ENCODE results near the gene AMN1.

The AMN1 gene

GRCh38 chr12:31658471-31659086 is 70.2 kb downstream of the AMN1 start:
- H3K9me3 ChIP-seq (ENCODE audit: control insufficient read depth, insufficient read depth, low read depth, low read length): no peaks in the 10 kb centered on the region
- ChIA-PET POLR2A (interaction anchor here (0.6 to 1.5 kb wide), 3 partner anchors 70 to 882 kb away, joined by 3 to 8 read pairs (median 3); partner anchors contain the start of gene AMN1), CTCF (interaction anchor here (0.6 to 0.9 kb wide), 2 partner anchors 23 to 136 kb away, joined by 3 read pairs; no protein-coding TSS in a partner anchor)
- TF ChIP-seq ZIC2 (tag by site-specific recombination; IDR thresholded peaks at IDR 0.05) (no peak), ZBTB44 (tag by site-specific recombination; IDR thresholded peaks at IDR 0.05) (no peak), ZNF335 (tag by site-specific recombination; conservative IDR thresholded peaks at IDR 0.05) (peak; percentile 84), ZNF394 (tag by site-specific recombination; IDR thresholded peaks at IDR 0.05; ENCODE audit: borderline replicate concordance) (no peak), SCRT1 (tag by site-specific recombination; IDR thresholded peaks at IDR 0.05; ENCODE audit: borderline replicate concordance) (no peak), ZNF549 (tag by site-specific recombination; IDR thresholded peaks at IDR 0.05) (no peak), ZNF26 (tag by site-specific recombination; IDR thresholded peaks at IDR 0.05) (no peak), ZNF362 (tag by site-specific recombination; IDR thresholded peaks at IDR 0.05) (peak; percentile 92), ZNF792 (tag by site-specific recombination; IDR thresholded peaks at IDR 0.05) (no peak)
- H3K36me3 ChIP-seq (ENCODE audit: control insufficient read depth in 2 of 2, insufficient read depth in 1 of 2, low read length in 2 of 2): no peaks in the 10 kb centered on the region
- peak overlapping the region; percentile 69 for H3K4me3 ChIP-seq (ENCODE audit: low read depth, low read length)
- no peaks in the 10 kb centered on the region for H3K4me1 ChIP-seq (ENCODE audit: control insufficient read depth, insufficient read depth, low read length)
- H3K27ac ChIP-seq (ENCODE audit: extremely low read depth, low read depth, low read length): 0 out of 2 replicates have a peak overlapping the region, but pooled peaks have one; percentile 67

- Histone ChIP-seq H3K27ac (ENCODE audit: extremely low read depth, low read depth, low read length) (no peak overlapping the region), H3K9me3 (ENCODE audit: control insufficient read depth, insufficient read depth, low read depth, low read length) (no peaks in the 10 kb centered on the region), H3K4me1 (ENCODE audit: control insufficient read depth, insufficient read depth, low read length) (no peaks in the 10 kb centered on the region), H3K36me3 (ENCODE audit: control insufficient read depth in 2 of 2, insufficient read depth in 1 of 2, low read length in 2 of 2) (no peaks in the 10 kb centered on the region), H3K4me3 (ENCODE audit: low read depth, low read length) (no peak overlapping the region)
- ChIA-PET POLR2A (no interaction called here), CTCF (interaction anchor here (0.9 to 1.0 kb wide), 2 partner anchors 253 to 1016 kb away, joined by 3 read pairs; no protein-coding TSS in a partner anchor)
- TF ChIP-seq ZNF664 (tag by site-specific recombination; IDR thresholded peaks at IDR 0.05) (peak; percentile 97), ZNF274 (IDR thresholded peaks at IDR 0.05; ENCODE audit: low read length) (no peak), ZNF274 (tag by site-specific recombination; IDR thresholded peaks at IDR 0.05; ENCODE audit: borderline replicate concordance) (no peak)
Measured at GRCh38 chr12:31655792-31656191, 73.0 kb downstream of the AMN1 start.

GRCh38 chr12:31655208-31655607 is 73.6 kb downstream of the AMN1 start:
- Histone ChIP-seq H3K9me3 (ENCODE audit: control insufficient read depth, insufficient read depth, low read depth, low read length) (no peaks in the 10 kb centered on the region), H3K36me3 (ENCODE audit: control insufficient read depth in 2 of 2, insufficient read depth in 1 of 2, low read length in 2 of 2) (no peaks in the 10 kb centered on the region), H3K27ac (ENCODE audit: extremely low read depth, low read depth, low read length) (no peak overlapping the region), H3K4me1 (ENCODE audit: control insufficient read depth, insufficient read depth, low read length) (no peaks in the 10 kb centered on the region), H3K4me3 (ENCODE audit: low read depth, low read length) (no peak overlapping the region)
- ChIA-PET CTCF (interaction anchor here (0.9 kb wide), 1 partner anchor 252 kb away, joined by 3 read pairs; no protein-coding TSS in a partner anchor), POLR2A (no interaction called here)
- TF ChIP-seq ZNF341 (tag by site-specific recombination; IDR thresholded peaks at IDR 0.05; ENCODE audit: low read depth) (no peak), ZNF48 (tag by site-specific recombination; IDR thresholded peaks at IDR 0.05) (no peak), ZNF580 (tag by site-specific recombination; IDR thresholded peaks at IDR 0.05) (no peak), ZNF549 (tag by site-specific recombination; IDR thresholded peaks at IDR 0.05) (no peak), EGR2 (tag by site-specific recombination; IDR thresholded peaks at IDR 0.05; ENCODE audit: low read depth) (no peak), ZSCAN4 (tag by site-specific recombination; IDR thresholded peaks at IDR 0.05) (no peak), ZFP37 (tag by site-specific recombination; IDR thresholded peaks at IDR 0.05) (no peak), ZNF19 (tag by site-specific recombination; IDR thresholded peaks at IDR 0.05; ENCODE audit: low read depth) (no peak), GFI1B (tag by site-specific recombination; IDR thresholded peaks at IDR 0.05) (no peak), ZNF704 (tag by site-specific recombination; IDR thresholded peaks at IDR 0.05) (no peak)
